Measurements from ENCODE around the gene RCAN3.

The RCAN3 gene

GRCh38 chr1:24554714-24555113 is 52.1 kb downstream of the RCAN3 start:
- H3K9me3 ChIP-seq: no peaks in the 10 kb centered on the region
- intact Hi-C loops (cut with DNase I; ENCODE audit: low total_unique reads): no loop called here
- H3K27me3 ChIP-seq: peaks cover 0 to 94% of the 10 kb centered on the region in 2 donors
- no peak overlapping the region for H3K27ac ChIP-seq
- TF ChIP-seq CTCF (IDR thresholded peaks at IDR 0.05): no peak
- H3K4me3 ChIP-seq: no peak overlapping the region
- H3K4me1 ChIP-seq: peaks cover 0 to 21% (median 1%) of the 10 kb centered on the region in 4 donors
- DNase-seq: no peak
- H3K36me3 ChIP-seq: no peaks in the 10 kb centered on the region

GRCh38 chr1:24555591-24556413 is 53.2 kb downstream of the RCAN3 start, which contains the start of gene NCMAP:
Gene NCMAP (plus strand): TSS chr1:24556087. CDS start chr1:24595431, 39,344 bp downstream.
- peaks cover 0 to 21% (median 1%) of the 10 kb centered on the region in 4 donors for H3K4me1 ChIP-seq
- H3K9me3 ChIP-seq: no peaks in the 10 kb centered on the region
- DNase-seq: peak in 1 of 2 donors; percentile 54
- TF ChIP-seq CTCF (IDR thresholded peaks at IDR 0.05): no peak
- peaks cover 0 to 94% of the 10 kb centered on the region in 2 donors for H3K27me3 ChIP-seq
- H3K36me3 ChIP-seq: no peaks in the 10 kb centered on the region
- H3K27ac ChIP-seq: no peak within 1 kb of the TSS
- no peak within 1 kb of the TSS for H3K4me3 ChIP-seq
- intact Hi-C loops (cut with DNase I; ENCODE audit: low total_unique reads): no loop called here

- TF ChIP-seq CTCF (IDR thresholded peaks at IDR 0.05): no peak
- peaks cover 0 to 95% of the 10 kb centered on the region in 2 donors for H3K27me3 ChIP-seq
- DNase-seq: peak in 1 of 2 donors; percentile 37
- H3K27ac ChIP-seq: no peak overlapping the region
- no peak overlapping the region for H3K4me3 ChIP-seq
- no peaks in the 10 kb centered on the region for H3K9me3 ChIP-seq
- no peaks in the 10 kb centered on the region for H3K36me3 ChIP-seq
- H3K4me1 ChIP-seq: peaks cover 0 to 21% (median 1%) of the 10 kb centered on the region in 4 donors
- intact Hi-C loops (cut with DNase I; ENCODE audit: low total_unique reads): no loop called here
Measured at GRCh38 chr1:24556414-24556795, 53.8 kb downstream of the RCAN3 start.

- no peak for TF ChIP-seq CTCF (IDR thresholded peaks at IDR 0.05)
- H3K27me3 ChIP-seq: peaks cover 0 to 94% of the 10 kb centered on the region in 2 donors
- no peak overlapping the region for H3K4me3 ChIP-seq
- intact Hi-C loops (cut with DNase I; ENCODE audit: low total_unique reads): no loop called here
- no peaks in the 10 kb centered on the region for H3K36me3 ChIP-seq
- peak in 1 of 2 donors; percentile 11 for DNase-seq
- no peak overlapping the region for H3K27ac ChIP-seq
- peaks cover 0 to 21% (median 1%) of the 10 kb centered on the region in 4 donors for H3K4me1 ChIP-seq
- H3K9me3 ChIP-seq: no peaks in the 10 kb centered on the region
Measured at GRCh38 chr1:24557220-24557619, 54.6 kb downstream of the RCAN3 start.

GRCh38 chr1:24557711-24558131 is 55.1 kb downstream of the RCAN3 start:
- Histone ChIP-seq H3K4me1 (peaks cover 0 to 21% (median 1%) of the 10 kb centered on the region in 4 donors), H3K36me3 (no peaks in the 10 kb centered on the region), H3K27me3 (peaks cover 0 to 95% of the 10 kb centered on the region in 2 donors), H3K9me3 (no peaks in the 10 kb centered on the region), H3K4me3 (no peak overlapping the region), H3K27ac (no peak overlapping the region)
- intact Hi-C loops (cut with DNase I; ENCODE audit: low total_unique reads): no loop called here
- TF ChIP-seq CTCF (IDR thresholded peaks at IDR 0.05): no peak
- DNase-seq: peak in 1 of 2 donors; percentile 46
